ENCODE results near the gene SUGCT.

SUGCT gene

DNA sequence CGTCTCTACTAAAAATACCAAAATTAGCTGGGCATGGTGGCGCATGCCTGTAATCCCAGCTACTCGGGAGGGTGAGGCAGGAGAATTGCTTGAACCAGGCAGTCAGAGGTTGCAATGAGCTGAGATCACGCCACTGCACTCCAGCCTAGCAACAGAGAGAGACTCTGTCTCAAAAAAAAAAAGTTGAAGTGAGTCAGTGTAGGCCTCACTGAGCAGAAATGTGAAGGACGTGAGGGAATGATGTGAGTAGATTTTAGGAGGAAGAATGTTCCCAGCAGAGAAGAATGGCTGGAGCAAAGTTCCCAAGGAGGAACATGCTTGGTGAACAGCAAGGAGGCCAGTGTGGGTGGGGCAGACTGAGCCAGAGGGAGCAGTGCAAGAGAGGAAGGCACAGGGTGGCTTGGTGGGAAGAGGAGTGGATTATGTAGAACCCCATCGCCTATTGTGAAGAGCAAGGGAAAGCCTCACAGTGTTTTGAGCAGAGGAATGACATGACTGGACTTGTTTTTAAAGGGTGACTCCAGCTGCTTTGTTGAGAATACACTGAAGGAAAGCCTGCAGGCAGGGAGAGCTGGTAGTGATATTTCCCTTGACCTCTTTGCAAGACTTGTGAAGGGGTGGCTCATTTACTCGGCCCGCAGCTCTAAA lies 708.7 kb downstream of the SUGCT start:
- peaks cover 14% of the 10 kb centered on the region for H3K4me1 Mint-ChIP-seq
- H3K27ac Mint-ChIP-seq = no peak overlapping the region

DNA sequence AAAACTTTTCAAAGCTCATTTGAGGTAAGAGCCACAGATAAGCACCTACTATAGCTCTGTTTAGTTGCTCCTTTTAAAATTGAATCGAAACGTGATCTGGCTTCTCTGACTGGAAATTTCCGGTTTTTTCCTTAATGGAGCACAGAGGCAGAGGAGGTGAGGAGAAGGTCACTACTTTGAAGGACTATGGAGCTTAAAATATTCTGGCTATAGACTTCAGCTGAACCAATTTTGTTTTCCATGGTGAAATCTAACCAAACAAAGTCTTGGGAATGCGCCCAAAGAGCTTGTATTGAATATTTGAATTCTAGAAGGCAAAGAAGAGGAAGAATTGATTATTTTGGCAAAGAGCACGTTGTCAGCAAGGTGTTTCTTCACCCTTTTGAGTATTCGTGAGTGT lies 711.1 kb downstream of the SUGCT start:
- TF ChIP-seq, protein P1, sequence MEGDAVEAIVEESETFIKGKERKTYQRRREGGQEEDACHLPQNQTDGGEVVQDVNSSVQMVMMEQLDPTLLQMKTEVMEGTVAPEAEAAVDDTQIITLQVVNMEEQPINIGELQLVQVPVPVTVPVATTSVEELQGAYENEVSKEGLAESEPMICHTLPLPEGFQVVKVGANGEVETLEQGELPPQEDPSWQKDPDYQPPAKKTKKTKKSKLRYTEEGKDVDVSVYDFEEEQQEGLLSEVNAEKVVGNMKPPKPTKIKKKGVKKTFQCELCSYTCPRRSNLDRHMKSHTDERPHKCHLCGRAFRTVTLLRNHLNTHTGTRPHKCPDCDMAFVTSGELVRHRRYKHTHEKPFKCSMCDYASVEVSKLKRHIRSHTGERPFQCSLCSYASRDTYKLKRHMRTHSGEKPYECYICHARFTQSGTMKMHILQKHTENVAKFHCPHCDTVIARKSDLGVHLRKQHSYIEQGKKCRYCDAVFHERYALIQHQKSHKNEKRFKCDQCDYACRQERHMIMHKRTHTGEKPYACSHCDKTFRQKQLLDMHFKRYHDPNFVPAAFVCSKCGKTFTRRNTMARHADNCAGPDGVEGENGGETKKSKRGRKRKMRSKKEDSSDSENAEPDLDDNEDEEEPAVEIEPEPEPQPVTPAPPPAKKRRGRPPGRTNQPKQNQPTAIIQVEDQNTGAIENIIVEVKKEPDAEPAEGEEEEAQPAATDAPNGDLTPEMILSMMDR (IDR thresholded peaks at IDR 0.05; ENCODE audit: unreplicated experiment in 3 of 3) = no peak
- H3K4me1 Mint-ChIP-seq = peaks cover 14% of the 10 kb centered on the region
- no peak overlapping the region for H3K27ac Mint-ChIP-seq
- no peaks in the 10 kb centered on the region for H3K27me3 Mint-ChIP-seq (ENCODE audit: low read depth)
- H3K4me3 Mint-ChIP-seq = no peak overlapping the region
- no peaks in the 10 kb centered on the region for H3K36me3 Mint-ChIP-seq (ENCODE audit: low read depth)
- H3K9me3 Mint-ChIP-seq = peaks cover 11% of the 10 kb centered on the region

More for the DNA sequence above, 708.7 kb downstream of the SUGCT start:
- Mint-ChIP-seq H3K27me3 (ENCODE audit: low read depth) (no peaks in the 10 kb centered on the region), H3K4me3 (no peak overlapping the region), H3K9me3 (peaks cover 25% of the 10 kb centered on the region), H3K36me3 (ENCODE audit: low read depth) (peaks cover 5% of the 10 kb centered on the region)
- TF ChIP-seq, protein P1 (IDR thresholded peaks at IDR 0.05; ENCODE audit: unreplicated experiment in 3 of 3) = no peak

DNA sequence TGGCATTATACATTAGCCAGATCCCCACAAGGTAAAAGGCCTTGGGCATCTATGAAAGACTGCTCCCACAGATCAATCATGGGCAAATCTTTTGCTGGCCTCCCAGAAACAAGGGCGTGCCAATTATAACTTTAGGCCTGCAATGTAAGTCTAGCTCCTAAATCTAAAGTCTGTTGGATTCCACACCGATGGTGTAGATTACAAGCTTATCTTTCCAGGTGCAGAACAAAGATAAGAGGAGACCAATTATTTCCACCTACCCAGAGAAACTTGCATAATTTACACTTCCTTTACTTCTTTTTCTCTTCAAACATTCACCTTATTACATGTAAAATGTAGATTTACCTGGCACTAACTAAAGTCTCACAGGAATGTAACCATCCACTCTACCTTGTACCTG lies 713.1 kb downstream of the SUGCT start:
- Mint-ChIP-seq H3K4me3 (no peak overlapping the region), H3K27ac (no peak overlapping the region), H3K4me1 (peaks cover 14% of the 10 kb centered on the region), H3K27me3 (ENCODE audit: low read depth) (no peaks in the 10 kb centered on the region), H3K9me3 (peaks cover 7% of the 10 kb centered on the region), H3K36me3 (ENCODE audit: low read depth) (no peaks in the 10 kb centered on the region)
- TF ChIP-seq, protein P1 (IDR thresholded peaks at IDR 0.05; ENCODE audit: unreplicated experiment in 3 of 3) = no peak

DNA sequence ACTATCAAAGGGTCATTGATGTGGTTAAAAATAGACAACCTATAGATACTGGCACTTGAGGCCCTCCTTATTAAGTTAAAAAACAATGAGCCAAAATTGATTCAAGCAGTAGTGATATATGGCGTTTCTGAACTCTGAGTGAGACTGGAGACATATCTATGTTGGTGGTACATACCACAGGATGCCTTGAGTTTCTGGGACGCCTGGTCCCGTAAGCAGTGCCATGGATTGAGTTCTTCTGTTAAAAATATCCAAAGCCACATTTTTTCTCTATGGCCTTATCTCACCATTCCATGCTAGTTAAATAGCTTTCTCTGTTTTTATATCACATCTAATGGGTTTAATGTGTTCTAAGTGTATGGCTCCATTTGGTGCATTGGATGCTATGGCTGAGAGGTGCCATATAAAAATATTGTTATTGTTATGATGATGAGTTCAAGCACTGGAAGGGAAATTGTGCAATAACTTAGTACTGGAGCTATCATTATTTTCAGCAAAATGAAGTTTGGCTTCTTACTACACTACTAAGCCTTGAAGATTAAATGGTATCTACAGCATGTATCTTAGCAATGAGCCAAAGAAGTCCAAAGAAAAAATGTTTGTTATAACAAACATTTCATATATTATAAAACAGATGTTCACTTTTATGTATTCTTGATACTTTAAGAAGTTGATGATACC lies 713.9 kb downstream of the SUGCT start:
- no peak overlapping the region for H3K27ac Mint-ChIP-seq
- peaks cover 1% of the 10 kb centered on the region for H3K9me3 Mint-ChIP-seq
- H3K4me1 Mint-ChIP-seq = peaks cover 14% of the 10 kb centered on the region
- no peaks in the 10 kb centered on the region for H3K36me3 Mint-ChIP-seq (ENCODE audit: low read depth)
- no peaks in the 10 kb centered on the region for H3K27me3 Mint-ChIP-seq (ENCODE audit: low read depth)
- H3K4me3 Mint-ChIP-seq = no peak overlapping the region
- TF ChIP-seq, protein P1 (IDR thresholded peaks at IDR 0.05; ENCODE audit: unreplicated experiment in 3 of 3) = no peak

DNA sequence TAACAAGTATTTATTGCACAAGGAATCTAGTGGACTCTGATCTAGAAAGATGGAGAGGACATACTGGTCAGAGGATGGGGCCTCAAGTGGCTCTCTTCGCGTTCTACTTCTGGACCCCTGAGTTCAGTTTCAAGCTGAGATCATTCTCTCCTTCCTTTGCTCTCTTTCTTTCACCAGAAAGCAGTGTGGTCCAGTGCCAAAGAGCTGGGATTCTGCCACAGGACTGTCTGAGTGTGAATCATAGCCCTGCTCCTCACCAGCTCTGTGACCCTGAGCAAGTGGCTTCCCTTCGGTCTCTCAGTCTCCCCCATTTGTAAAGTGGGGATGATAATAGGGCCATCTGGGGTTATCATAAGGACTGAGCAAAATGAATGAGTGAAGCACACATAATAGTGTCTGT lies 715.2 kb downstream of the SUGCT start:
- Mint-ChIP-seq H3K9me3 (no peaks in the 10 kb centered on the region), H3K4me3 (no peak overlapping the region), H3K27ac (no peak overlapping the region), H3K36me3 (ENCODE audit: low read depth) (no peaks in the 10 kb centered on the region), H3K27me3 (ENCODE audit: low read depth) (no peaks in the 10 kb centered on the region), H3K4me1 (peaks cover 12% of the 10 kb centered on the region)
- TF ChIP-seq, protein P1 (IDR thresholded peaks at IDR 0.05; ENCODE audit: unreplicated experiment in 3 of 3) = no peak

DNA sequence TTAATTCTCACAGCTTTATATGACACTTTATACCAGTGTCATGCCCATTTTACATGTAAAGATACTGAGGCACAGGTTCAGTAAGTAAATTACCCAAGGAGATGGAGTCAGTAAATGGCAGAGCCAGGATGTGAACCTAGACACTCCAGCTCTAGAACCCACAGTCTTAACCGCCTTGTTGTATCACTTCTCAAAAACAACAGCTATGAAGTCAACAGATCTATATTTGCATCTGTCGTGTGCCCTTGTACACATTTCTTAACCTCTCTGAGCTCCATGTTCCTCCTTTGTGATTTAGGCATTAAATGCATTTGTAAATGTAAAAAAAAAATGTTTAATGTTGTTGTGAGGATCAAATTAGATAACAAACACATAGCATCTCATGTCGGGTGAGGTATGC lies 716.2 kb downstream of the SUGCT start:
- Mint-ChIP-seq H3K9me3 (no peaks in the 10 kb centered on the region), H3K4me1 (peaks cover 8% of the 10 kb centered on the region), H3K27ac (no peak overlapping the region), H3K36me3 (ENCODE audit: low read depth) (no peaks in the 10 kb centered on the region), H3K27me3 (ENCODE audit: low read depth) (no peaks in the 10 kb centered on the region), H3K4me3 (no peak overlapping the region)
- TF ChIP-seq, protein P1 (IDR thresholded peaks at IDR 0.05; ENCODE audit: unreplicated experiment in 3 of 3) = no peak
